Measurements from ENCODE around the gene MDH1.

- no peak for TF ChIP-seq EZH2 (IDR thresholded peaks at IDR 0.05; ENCODE audit: low read length, missing control alignments)
- TF ChIP-seq, protein P1, sequence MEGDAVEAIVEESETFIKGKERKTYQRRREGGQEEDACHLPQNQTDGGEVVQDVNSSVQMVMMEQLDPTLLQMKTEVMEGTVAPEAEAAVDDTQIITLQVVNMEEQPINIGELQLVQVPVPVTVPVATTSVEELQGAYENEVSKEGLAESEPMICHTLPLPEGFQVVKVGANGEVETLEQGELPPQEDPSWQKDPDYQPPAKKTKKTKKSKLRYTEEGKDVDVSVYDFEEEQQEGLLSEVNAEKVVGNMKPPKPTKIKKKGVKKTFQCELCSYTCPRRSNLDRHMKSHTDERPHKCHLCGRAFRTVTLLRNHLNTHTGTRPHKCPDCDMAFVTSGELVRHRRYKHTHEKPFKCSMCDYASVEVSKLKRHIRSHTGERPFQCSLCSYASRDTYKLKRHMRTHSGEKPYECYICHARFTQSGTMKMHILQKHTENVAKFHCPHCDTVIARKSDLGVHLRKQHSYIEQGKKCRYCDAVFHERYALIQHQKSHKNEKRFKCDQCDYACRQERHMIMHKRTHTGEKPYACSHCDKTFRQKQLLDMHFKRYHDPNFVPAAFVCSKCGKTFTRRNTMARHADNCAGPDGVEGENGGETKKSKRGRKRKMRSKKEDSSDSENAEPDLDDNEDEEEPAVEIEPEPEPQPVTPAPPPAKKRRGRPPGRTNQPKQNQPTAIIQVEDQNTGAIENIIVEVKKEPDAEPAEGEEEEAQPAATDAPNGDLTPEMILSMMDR (conservative IDR thresholded peaks at IDR 0.05 in 1 of 2, IDR thresholded peaks at IDR 0.05 in 1 of 2; ENCODE audit: low read depth in 1 of 2, low read length in 2 of 2): no peak
Measured at GRCh38 chr2:63610525-63610924, 21.8 kb downstream of the MDH1 start.
